ENCODE data around the gene ATP4B.

Gene ATP4B

DNA sequence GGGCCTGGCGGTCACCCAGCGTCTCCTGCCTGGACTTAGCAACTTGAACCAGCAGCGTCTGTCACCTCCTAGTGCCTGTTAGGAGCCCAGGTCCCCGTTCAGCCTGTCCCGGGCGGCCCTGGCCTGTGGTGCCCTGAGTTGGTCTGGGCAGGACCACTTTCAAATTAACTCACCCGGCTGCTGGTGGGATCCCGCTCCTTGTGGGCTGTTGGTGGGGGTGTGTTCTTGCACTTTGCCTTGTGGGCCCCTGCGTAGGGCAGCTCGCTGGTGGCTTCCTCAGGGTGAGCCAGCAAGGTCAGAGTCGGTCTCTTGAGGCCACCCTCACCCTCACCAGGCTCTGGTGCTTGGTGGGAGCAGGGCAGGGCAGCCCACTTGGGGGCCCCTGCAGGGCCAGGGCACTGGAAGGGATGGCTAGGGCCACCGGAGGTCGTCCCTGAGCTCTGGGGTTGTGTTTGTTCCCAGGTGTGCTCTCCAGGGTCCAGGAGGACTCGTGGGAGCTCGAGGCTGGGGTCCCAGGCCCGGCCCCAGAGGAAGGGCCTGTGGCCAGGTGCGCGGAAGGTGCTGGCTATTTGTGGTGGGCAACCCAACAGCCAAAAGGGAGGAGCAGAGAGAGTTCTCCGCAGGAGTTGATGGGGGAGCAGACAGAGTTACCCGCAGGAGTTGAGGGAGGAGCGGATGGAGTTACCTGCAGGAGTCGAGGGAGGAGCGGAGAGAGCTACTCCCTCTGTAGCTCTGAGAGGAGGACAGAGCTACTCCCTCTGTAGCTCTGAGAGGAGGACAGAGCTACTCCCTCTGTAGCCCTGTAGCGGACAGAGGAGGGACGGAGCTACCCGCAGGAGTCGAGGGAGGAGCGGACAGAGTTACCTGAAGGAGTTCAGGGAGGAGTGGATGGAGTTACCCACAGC lies 56.6 kb downstream of the ATP4B start (continued):
- TF ChIP-seq, protein P1, sequence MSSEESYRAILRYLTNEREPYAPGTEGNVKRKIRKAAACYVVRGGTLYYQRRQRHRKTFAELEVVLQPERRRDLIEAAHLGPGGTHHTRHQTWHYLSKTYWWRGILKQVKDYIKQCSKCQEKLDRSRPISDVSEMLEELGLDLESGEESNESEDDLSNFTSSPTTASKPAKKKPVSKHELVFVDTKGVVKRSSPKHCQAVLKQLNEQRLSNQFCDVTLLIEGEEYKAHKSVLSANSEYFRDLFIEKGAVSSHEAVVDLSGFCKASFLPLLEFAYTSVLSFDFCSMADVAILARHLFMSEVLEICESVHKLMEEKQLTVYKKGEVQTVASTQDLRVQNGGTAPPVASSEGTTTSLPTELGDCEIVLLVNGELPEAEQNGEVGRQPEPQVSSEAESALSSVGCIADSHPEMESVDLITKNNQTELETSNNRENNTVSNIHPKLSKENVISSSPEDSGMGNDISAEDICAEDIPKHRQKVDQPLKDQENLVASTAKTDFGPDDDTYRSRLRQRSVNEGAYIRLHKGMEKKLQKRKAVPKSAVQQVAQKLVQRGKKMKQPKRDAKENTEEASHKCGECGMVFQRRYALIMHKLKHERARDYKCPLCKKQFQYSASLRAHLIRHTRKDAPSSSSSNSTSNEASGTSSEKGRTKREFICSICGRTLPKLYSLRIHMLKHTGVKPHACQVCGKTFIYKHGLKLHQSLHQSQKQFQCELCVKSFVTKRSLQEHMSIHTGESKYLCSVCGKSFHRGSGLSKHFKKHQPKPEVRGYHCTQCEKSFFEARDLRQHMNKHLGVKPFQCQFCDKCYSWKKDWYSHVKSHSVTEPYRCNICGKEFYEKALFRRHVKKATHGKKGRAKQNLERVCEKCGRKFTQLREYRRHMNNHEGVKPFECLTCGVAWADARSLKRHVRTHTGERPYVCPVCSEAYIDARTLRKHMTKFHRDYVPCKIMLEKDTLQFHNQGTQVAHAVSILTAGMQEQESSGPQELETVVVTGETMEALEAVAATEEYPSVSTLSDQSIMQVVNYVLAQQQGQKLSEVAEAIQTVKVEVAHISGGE (tag by site-specific recombination; conservative IDR thresholded peaks at IDR 0.05; ENCODE audit: low read depth), result no peak
- TF ChIP-seq, protein P2, sequence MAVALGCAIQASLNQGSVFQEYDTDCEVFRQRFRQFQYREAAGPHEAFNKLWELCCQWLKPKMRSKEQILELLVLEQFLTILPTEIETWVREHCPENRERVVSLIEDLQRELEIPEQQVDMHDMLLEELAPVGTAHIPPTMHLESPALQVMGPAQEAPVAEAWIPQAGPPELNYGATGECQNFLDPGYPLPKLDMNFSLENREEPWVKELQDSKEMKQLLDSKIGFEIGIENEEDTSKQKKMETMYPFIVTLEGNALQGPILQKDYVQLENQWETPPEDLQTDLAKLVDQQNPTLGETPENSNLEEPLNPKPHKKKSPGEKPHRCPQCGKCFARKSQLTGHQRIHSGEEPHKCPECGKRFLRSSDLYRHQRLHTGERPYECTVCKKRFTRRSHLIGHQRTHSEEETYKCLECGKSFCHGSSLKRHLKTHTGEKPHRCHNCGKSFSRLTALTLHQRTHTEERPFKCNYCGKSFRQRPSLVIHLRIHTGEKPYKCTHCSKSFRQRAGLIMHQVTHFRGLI (tag by site-specific recombination; IDR thresholded peaks at IDR 0.05), result no peak
- no peak for TF ChIP-seq ZNF660 (tag by site-specific recombination; IDR thresholded peaks at IDR 0.05)
- TF ChIP-seq ZNF624 (tag by site-specific recombination; IDR thresholded peaks at IDR 0.05), result no peak

GRCh38 chr13:113599391-113599790 lies 58.6 kb downstream of the ATP4B start:
- H3K9me3 ChIP-seq (ENCODE audit: control insufficient read depth, insufficient read depth, low read depth, low read length), result no peaks in the 10 kb centered on the region
- POLR2A ChIA-PET, result no interaction called here

More at GRCh38 chr13:113599391-113599790, 58.6 kb downstream of the ATP4B start:
- no peak for TF ChIP-seq ZNF157 (tag by site-specific recombination; IDR thresholded peaks at IDR 0.05)
- no peak for TF ChIP-seq ZNF23 (tag by site-specific recombination; IDR thresholded peaks at IDR 0.05; ENCODE audit: borderline replicate concordance)
- TF ChIP-seq SCRT2 (tag by site-specific recombination; IDR thresholded peaks at IDR 0.05), result no peak
- TF ChIP-seq ZNF350 (tag by site-specific recombination; IDR thresholded peaks at IDR 0.05), result no peak
- TF ChIP-seq ZNF398 (tag by site-specific recombination; IDR thresholded peaks at IDR 0.05), result no peak
- no peak for TF ChIP-seq ZNF610 (tag by site-specific recombination; IDR thresholded peaks at IDR 0.05; ENCODE audit: borderline replicate concordance)
- TF ChIP-seq MEIS1 (CRISPR knock-in tag; IDR thresholded peaks at IDR 0.05; ENCODE audit: borderline replicate concordance), result no peak
- peaks cover 0 to 76% of the 10 kb centered on the region in 2 experiments; a peak in 2 of 3 replicates for H3K36me3 ChIP-seq (ENCODE audit: control insufficient read depth in 2 of 2, insufficient read depth in 1 of 2, low read length in 2 of 2)
- CTCF ChIA-PET, result no interaction called here
- no peak overlapping the region for H3K4me3 ChIP-seq (ENCODE audit: low read depth, low read length)
- no peaks in the 10 kb centered on the region; the same call in 1 of the 2 replicates for H3K4me1 ChIP-seq (ENCODE audit: control insufficient read depth, insufficient read depth, low read length)
- H3K27ac ChIP-seq (ENCODE audit: extremely low read depth, low read depth, low read length), result no peak overlapping the region
